HG03520 (cell line): ENCODE data around the gene ASB8.
"Not testable (repeated sequence)": the region's sequence is repeated elsewhere in the genome, so short reads cannot be mapped to it uniquely, and the experiment has no call there.

ENCODE experiments used
- ATAC-seq: cut with Tn5 transposase; IDR thresholded peaks from one replicate; pipeline ENCODE4 v1.9.1; 2021; ENCODE audit warnings: mild to moderate bottlenecking, moderate library complexity; ENCODE audit not compliant: unreplicated experiment

Gene ASB8

GRCh38 chr12:48183091-48183875, 26.0 kb upstream of the ASB8 start, which contains the start of gene CCDC184:
CCDC184 (plus strand) TSS chr12:48183644; CDS start chr12:48184123, 479 bp downstream.
- peak; percentile 52 for ATAC-seq

- ATAC-seq = no peak
Observed at GRCh38 chr12:48182631-48183030, 25.3 kb upstream of the ASB8 start.

DNA sequence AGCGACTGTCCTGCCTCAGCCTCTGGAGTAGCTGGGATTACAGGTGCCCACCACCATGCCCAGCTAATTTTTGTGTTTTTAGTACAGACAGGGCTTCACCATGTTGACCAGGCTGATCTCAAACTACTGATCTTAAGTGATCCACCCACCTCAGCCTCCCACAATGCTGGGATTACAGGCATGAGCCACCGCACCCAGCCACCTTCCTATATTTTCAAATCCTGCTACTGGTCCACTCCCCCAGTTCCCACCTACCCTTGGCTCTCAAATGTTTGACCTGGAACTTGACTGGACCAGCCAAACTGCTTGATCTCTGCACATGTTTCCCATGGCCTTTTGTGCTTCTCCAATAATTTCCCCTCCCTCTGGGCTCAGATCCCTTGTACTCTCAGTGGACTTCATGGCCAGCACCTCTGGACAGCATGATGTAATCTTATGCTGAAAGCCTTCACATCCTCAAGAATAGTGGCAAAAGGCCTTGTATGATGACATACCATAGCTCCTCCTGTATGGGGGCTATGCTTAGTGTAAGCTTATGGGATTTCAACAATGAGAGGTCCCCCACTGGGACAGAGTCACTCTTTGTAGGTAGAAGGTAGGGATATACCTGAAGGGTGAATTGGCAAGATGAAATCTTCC, 23.7 kb upstream of the ASB8 start:
- no peak for ATAC-seq

- no peak for ATAC-seq
Observed at GRCh38 chr12:48180424-48180823, 23.1 kb upstream of the ASB8 start.

DNA sequence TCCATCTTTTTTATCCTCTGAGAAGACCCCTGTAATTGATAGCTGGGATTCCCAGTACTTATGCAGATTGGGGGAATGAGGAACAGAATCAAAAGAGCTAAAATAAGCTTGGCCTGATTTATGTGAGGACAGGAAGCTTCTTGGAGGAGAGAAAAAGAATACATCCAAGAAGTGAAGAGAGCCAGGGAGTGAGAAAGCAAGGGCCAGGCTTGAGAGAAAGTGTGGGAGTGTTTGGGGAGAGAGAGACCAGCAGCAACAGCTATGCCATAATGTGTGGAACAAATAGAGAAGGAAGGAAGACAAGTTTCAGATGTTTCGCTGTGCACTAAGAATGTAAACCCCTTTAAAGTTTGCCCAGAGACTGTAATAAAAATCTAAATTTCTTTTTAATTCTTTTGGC, 22.2 kb upstream of the ASB8 start:
- no peak for ATAC-seq

DNA sequence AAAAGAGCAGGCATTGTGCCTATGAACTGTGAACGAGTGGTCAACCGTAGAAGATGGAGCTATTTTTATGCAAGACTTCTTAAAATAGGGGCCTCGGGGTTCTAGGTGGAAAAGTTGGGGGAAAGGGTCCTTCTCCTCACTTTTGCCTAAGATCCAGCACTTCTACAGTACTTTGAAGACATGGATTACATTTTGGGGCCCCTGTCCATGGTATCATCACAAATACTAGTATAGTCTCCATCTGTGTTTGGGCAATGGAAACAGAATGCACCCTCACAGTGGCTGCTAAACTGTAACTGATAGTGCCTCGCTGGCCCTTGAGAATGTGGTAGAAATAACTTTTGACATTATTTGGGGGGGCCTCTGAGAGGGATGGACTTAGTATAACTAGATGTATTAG, 20.7 kb upstream of the ASB8 start:
- no peak for ATAC-seq

GRCh38 chr12:48176417-48176751, 19.1 kb upstream of the ASB8 start:
- ATAC-seq = no peak

DNA sequence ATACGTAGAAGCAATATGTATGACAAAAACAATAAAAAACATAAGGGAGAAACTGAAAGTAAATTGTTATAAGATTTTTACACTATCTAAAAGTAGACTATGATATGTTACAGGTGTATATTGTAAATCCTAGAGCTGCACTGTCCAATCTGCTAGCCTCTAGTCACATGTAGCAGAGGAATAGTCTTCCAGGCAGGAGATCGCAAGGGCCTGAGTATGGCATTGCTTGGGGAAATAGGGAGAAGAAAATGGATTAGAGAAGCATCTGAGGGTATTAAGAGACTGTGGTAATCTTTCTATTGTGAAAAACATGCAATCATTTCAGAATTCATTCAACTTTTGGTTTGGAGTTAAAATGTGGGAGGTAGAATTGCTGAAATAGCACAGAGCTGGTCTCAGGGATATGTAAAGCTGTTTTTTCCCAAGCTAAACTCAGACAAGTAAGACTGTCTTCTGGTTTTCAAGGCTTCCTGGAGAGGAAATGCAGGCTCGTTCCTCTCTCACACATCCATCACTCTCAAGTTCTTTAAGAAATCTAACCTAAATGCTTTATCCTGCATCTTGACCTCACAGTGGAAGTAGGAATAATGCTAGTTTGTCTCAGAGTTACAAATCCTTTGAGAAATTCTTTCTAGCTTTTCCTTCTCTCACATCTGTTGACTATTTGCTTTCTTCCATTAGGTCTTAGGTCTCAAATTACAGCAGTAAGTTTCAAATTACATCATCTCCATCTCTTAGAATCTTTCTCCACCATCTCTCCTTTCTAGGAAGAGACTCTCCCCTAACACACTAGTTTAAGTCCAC, 18.5 kb upstream of the ASB8 start:
- ATAC-seq = no peak

DNA sequence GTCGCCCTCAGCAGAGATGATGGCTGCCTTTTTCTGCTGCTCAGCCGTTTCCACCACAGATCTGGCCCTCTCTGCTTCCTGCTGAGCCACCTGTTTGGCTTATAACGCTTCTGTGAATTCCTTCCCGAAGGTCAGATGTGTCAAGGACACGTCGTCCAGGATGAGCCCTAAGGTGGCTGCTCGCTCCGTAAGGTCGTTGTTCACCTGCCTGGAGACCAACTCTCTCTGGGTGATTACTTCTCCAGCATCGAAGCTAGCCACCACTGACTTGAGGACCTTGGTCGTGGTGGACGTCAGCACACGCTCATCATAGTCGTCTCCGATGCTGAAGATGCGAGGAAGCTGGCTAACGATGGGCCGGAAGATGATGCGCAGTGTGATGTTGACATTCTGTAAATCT, 11.7 kb upstream of the ASB8 start:
- no peak for ATAC-seq

DNA sequence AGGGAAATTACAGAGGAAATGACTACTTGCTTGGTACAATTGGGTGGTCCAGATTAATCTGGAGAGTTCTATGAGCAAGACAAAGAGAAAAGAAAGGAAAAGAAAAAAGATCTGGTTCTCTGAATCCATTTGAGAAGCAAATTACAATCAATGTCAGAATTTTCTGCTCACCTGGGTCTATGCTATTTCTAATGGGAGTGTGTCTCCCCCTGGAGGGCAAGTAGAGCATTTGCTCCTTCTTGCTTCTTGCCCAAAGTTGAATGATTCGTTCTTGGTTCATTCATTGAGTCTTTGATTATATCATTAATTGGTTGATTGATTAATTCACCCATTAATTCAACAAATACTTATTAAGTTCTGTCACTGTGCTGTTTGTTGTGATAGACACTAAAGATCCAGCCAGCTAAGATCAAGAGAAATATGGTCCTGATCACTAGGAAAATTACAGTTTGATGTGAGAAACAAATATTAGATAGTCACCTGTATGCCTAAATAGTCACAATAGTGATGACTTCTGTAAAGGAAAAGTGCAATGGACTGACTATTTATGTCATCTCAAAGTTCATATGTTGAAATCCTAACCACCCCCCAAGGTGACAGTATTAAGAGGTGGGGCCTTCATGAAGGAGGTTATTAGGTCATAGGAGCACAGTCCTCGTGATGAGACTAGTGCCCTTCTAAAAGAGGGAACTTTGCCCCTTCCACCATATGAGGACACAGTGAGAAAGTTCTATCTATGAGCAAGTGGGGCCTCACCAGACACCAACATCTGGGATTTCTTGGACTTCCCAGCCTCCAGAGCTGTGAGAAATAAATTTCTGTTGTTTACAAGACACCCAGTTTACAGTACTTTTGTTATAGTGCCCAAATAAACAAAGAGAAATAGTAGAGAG, 8.0 kb upstream of the ASB8 start:
- no peak for ATAC-seq

DNA sequence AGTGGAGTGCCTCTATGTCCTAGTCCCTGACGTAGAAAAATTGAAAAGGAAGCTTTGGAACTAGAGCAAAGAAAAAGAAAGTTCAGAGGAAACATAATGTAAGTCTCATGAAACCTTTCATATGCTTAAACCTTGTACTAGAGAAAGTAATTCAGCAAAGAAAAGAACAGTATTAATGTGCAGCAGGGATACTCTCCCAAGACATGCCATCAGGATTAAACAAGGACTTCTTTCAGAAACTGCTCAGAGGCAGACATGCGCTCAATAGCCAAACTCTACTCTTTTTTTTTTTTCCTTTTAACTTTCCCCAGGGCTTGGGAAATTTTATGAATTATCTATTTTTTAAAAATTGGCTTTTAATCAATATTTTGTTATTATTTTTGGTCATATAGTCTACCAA, 7.1 kb upstream of the ASB8 start:
- ATAC-seq = no peak

DNA sequence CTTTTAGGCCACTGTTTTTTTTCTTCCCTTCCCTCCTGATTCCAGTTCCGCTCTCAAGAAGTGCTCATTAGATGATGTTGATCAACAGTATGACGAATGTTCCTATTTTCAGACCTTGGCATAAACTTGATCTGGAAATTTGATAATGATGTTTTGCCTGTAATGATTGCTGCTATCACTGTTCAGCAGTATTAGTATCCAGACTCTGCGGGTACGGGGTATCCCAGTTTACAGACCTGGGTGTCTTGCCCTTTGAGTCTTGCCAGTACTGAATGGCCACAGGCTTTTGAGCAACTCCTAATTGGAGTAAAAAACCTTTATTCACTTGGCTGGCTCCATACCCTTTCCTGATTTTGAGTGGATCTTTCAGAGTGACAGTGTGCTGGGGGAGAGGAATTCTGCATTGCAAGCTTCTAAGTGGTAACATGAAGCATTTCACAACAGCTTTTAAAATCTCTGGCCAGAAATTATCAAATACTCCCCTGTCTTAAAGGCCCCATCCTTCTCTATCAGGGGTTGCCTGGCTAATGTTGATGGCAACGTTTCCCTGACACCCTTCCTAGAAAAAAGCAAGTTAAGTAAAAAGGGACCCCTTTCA, 5.9 kb upstream of the ASB8 start:
- ATAC-seq = no peak

DNA sequence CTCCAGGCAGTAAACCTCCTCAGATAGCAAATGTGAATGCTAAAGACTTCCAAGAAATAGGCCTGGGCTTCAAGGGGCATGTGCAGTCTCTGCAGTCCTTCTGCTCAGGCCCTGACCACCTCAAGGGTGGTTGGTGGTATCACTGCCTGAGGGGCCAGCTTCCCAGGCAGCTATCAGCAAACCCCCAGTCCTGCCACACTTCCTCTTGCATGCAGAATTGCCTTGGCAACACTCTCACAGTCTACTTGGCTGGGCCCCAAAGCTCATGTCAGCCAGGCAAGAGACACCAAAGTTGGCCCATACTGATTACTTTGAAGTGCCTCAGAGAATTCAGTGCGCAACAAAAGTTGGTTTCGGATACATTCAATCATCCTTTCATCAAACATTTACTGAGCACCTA, 3.5 kb upstream of the ASB8 start:
- ATAC-seq = no peak

- ATAC-seq = no peak
Observed at GRCh38 chr12:48160046-48160445, 2.7 kb upstream of the ASB8 start.

DNA sequence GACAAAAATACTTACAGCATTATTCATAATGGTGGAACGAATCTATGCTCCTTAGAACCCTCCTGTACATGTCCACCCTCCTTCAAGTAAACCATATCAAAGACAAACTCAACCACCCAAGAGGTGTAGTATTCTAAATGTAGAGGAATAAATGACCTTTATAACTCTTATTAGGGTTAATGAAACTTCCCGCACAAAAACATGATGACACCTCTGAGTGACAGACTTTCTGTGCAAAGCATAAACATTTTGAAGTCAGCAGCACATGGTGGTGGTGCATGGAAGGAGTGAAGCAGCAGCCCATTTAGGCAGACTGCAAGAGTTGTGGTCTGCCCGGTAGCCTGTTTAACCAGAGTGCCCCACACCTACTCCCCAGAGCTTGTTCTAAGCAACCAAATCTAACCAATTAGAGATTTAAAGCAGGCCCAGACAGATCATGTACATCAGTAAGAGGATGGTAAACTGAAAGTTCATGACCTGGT, 615 bp upstream of the ASB8 start:
- ATAC-seq = no peak

- no peak for ATAC-seq
Observed at GRCh38 chr12:48156652-48157017, 680 bp downstream of the ASB8 start.

DNA sequence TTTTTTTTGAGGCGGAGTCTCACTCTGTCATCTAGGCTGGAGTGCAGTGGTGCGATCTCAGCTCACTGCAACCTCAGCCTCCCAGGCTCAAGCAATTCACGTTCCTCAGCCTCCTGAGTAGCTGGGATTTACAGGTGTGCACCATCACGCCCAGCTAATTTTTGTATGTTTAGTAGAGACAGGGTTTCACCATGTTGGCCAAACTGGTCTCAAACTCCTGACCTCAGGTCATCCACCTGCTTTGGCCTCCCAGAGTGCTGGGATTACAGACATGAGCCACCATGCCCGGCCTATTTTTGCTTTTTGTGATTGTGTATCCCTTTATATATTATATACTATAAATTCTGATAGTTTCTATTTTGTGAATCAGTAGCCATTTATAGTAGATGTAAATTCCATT, 1.5 kb downstream of the ASB8 start:
- not testable (repeated sequence) for ATAC-seq

- ATAC-seq = no peak
Observed at GRCh38 chr12:48151103-48151771, 6.1 kb downstream of the ASB8 start.

GRCh38 chr12:48145981-48146380, 11.3 kb downstream of the ASB8 start:
- ATAC-seq = no peak

DNA sequence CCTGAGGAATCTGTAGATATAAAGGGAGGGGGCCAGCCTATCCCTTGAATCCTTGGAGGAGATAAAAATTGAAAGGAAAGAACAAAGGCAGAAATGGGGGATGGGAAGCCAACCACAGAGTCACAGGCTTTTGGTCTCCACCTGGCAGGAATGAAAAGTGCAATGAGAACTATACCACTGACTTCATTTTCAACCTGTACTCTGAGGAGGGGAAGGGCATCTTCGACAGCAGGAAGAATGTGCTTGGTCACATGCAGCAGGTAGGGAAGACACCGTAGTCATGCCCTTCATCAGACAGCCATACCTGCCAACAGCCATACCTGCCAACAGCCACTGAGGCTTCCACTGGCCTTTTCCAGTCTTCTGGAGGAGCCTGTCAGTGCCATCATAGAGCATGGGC, 13.4 kb downstream of the ASB8 start:
- ATAC-seq = no peak
